Common myeloid progenitor, CD34-positive (primary cell): ENCODE data around the gene CTTNBP2NL.

Source experiments
- CTCF ChIA-PET: fragments of 350-600 bp; sonication (Branson Sonifier 250); formaldehyde crosslinking; loops from one replicate; lab custom pipeline; 2021; ENCODE audit warnings: antibody characterized with exemption; lab: Charles Lee
- POLR2A ChIA-PET: fragments of 350-600 bp; sonication (Branson Sonifier 250); formaldehyde crosslinking; loops from one replicate; lab custom pipeline; 2021; ENCODE audit warnings: antibody characterized with exemption; lab: Charles Lee
- DNase-seq, 3 donors: peaks; one replicate each; pipeline versions ENCODE4 v3.0.0 to v3.0.0-alpha.2; 2013
- H3K27ac ChIP-seq, 2 experiments: 1 replicate in 1 of 2; 2 replicates in 1 of 2; pipeline ENCODE4 v1.7.0; 2013; ENCODE audit warnings: inconsistent platforms in 2 of 2, low read length in 2 of 2, mild to moderate bottlenecking in 2 of 2, low read depth in 1 of 2, moderate library complexity in 1 of 2; ENCODE audit not compliant: severe bottlenecking in 2 of 2, insufficient read depth in 1 of 2, poor library complexity in 1 of 2
- H3K27me3 ChIP-seq, 5 experiments: replicated peaks in 2 of 5; 1 replicate in 3 of 5; 2 replicates in 2 of 5; pipeline versions ENCODE4 v1.6.1 to v1.7.0; 2013; ENCODE audit warnings: low read length in 4 of 5, mild to moderate bottlenecking in 2 of 5, moderate library complexity in 2 of 5, inconsistent platforms in 1 of 5; ENCODE audit not compliant: insufficient read depth in 5 of 5, control insufficient read depth in 4 of 5
- H3K36me3 ChIP-seq, 4 experiments: 1 replicate in 2 of 4; 2 replicates in 2 of 4; pipeline versions ENCODE4 v1.6.1 to v1.7.0; 2013; ENCODE audit warnings: low read length in 3 of 4, control low read depth in 1 of 4, mild to moderate bottlenecking in 1 of 4; ENCODE audit not compliant: control insufficient read depth in 4 of 4, insufficient read depth in 4 of 4
- H3K4me1 ChIP-seq, 4 experiments: 1 replicate in 3 of 4; 2 replicates in 1 of 4; pipeline versions ENCODE4 v1.6.1 to v1.7.1; 2013; ENCODE audit warnings: low read length in 3 of 4, mild to moderate bottlenecking in 3 of 4, control low read depth in 1 of 4, inconsistent platforms in 1 of 4, moderate library complexity in 1 of 4; ENCODE audit not compliant: control insufficient read depth in 4 of 4, insufficient read depth in 4 of 4; ENCODE audit errors: control extremely low read depth in 1 of 4
- H3K4me3 ChIP-seq, 7 experiments: 1 replicate in 4 of 7; 2 replicates in 3 of 7; pipeline versions ENCODE4 v1.5.1 to v1.7.0; 2013; ENCODE audit warnings: mild to moderate bottlenecking in 7 of 7, low read length in 6 of 7, moderate library complexity in 6 of 7, inconsistent platforms in 2 of 7, low read depth in 2 of 7, control low read depth in 1 of 7; ENCODE audit not compliant: insufficient read depth in 4 of 7, control insufficient read depth in 1 of 7; ENCODE audit errors: extremely low read depth in 1 of 7
- H3K9me3 ChIP-seq, 5 experiments: 1 replicate in 4 of 5; 2 replicates in 1 of 5; pipeline versions ENCODE4 v1.6.1 to v1.7.1; 2013; ENCODE audit warnings: low read length in 4 of 5, mild to moderate bottlenecking in 2 of 5, inconsistent platforms in 1 of 5, low read depth in 1 of 5, moderate library complexity in 1 of 5; ENCODE audit not compliant: control insufficient read depth in 4 of 5, insufficient read depth in 2 of 5; ENCODE audit errors: control extremely low read depth in 1 of 5
- WGBS: methylation state at CpG from one replicate; pipeline ENCODE4 v1.1.5; 2013; ENCODE audit not compliant: insufficient coverage; 5-methylcytosine and 5-hydroxymethylcytosine counted together

CTTNBP2NL gene

DNA sequence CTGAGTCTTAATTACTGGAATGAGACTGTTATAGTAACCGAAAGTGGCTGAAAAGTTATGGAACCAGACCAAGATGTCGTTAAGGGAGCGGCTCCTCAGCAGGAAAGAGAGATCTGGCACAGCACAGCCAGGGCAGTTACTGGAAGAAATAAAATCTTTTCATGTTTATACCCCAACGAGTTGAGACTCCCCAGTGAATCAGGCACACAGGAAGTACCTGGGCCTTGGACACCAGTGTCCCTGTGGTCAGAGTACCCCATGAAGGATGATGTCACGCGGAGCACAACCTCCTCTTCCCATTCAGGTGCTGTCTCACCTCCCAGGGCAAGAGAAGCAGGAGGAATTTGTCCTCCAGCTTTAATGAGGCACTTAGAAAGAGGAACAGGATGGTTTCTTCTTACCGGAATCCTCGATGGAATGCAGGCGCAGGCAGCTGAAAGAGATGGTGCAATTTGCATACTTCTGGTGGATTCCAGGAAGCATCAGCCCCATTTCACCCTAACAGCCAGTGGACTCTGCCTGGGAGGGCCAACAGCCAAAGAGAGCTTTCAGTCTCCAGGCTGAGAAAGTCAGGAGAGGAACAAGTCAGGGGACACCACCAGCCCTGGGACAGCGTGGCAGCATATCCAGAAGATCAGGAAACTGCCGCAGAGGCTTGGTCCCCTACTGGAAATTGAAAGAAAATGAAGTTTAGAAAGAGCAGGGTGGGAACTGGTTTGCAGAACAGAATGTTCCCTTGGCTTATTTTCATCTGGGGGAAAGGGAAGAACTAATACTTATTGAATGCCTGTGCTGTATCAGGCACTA lies 35.9 kb upstream of the CTTNBP2NL start:
- 67% methylated on average over 11 of the region's 11 CpGs for WGBS
- H3K27ac ChIP-seq = no peak overlapping the region
- DNase-seq = peak in 2 of 3 donors; percentile 5 to 17
- no peaks in the 10 kb centered on the region for H3K36me3 ChIP-seq
- peaks cover 0 to 7% (median 2%) of the 10 kb centered on the region in 5 experiments for H3K27me3 ChIP-seq
- POLR2A ChIA-PET = no interaction called here
- CTCF ChIA-PET = interaction anchor here (0.6 to 2.0 kb wide), 5 partner anchors 8 to 254 kb away, joined by 3 to 10 read pairs (median 3); no protein-coding TSS in a partner anchor
- peaks cover 0 to 6% (median 2%) of the 10 kb centered on the region in 4 experiments for H3K4me1 ChIP-seq
- H3K9me3 ChIP-seq = no peaks in the 10 kb centered on the region
- H3K4me3 ChIP-seq = no peak overlapping the region

DNA sequence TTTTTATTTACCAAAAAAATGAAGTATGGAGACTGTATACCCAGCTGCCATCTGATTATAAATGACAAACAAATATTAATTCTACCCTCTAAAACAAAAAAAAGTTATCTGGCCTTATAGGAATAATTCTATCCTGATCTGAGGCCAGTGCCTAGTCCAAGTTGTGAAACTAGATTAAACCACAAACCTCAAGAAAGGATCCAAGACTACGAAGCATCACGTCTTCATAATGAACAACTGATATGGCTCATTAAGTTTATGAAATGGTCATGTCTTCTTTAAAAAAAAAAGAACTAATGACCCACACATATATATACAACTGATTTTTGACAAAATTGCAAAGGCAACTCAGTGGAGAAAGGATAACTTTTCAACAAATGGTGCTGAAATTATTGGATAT lies 32.4 kb upstream of the CTTNBP2NL start:
- H3K9me3 ChIP-seq = no peaks in the 10 kb centered on the region
- no peaks in the 10 kb centered on the region for H3K36me3 ChIP-seq
- no CpG with 5 or more reads among the region's 2 CpGs for WGBS
- H3K27me3 ChIP-seq = peaks cover 4 to 8% (median 5%) of the 10 kb centered on the region in 5 experiments
- DNase-seq = no peak
- H3K4me3 ChIP-seq = no peak overlapping the region
- ChIA-PET POLR2A (no interaction called here), CTCF (no interaction called here)
- peaks cover 0 to 6% (median 2%) of the 10 kb centered on the region in 4 experiments for H3K4me1 ChIP-seq
- no peak overlapping the region for H3K27ac ChIP-seq

DNA sequence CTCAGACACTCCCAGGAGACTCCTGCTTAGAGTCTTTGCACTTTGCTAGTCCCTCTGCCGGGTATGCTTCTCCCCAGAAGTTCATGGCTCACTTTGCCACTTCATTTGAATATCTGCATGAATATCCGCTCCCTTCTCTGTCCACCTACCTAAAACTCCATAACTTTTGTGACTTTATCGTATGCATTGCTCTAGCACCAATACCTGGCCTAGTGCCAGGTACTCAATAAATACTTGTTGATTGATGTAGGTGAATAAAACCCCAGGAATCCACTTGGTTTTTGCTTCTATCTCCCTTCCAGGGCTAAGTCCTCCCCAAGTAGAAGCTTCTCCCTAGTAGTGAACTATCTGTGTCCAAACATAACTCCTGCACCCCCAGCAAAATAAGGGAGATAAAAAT lies 27.8 kb upstream of the CTTNBP2NL start:
- ChIA-PET POLR2A (no interaction called here), CTCF (interaction anchor here (0.7 to 2.6 kb wide), 6 partner anchors 9 to 133 kb away, joined by 3 to 10 read pairs (median 6); no protein-coding TSS in a partner anchor)
- Histone ChIP-seq H3K36me3 (no peaks in the 10 kb centered on the region), H3K4me1 (no peaks in the 10 kb centered on the region), H3K27ac (no peak overlapping the region), H3K4me3 (no peak overlapping the region), H3K9me3 (no peaks in the 10 kb centered on the region), H3K27me3 (peaks cover 3 to 13% (median 9%) of the 10 kb centered on the region in 5 experiments)
- DNase-seq = no peak
- 100% methylated on average over 2 of the region's 3 CpGs for WGBS

DNA sequence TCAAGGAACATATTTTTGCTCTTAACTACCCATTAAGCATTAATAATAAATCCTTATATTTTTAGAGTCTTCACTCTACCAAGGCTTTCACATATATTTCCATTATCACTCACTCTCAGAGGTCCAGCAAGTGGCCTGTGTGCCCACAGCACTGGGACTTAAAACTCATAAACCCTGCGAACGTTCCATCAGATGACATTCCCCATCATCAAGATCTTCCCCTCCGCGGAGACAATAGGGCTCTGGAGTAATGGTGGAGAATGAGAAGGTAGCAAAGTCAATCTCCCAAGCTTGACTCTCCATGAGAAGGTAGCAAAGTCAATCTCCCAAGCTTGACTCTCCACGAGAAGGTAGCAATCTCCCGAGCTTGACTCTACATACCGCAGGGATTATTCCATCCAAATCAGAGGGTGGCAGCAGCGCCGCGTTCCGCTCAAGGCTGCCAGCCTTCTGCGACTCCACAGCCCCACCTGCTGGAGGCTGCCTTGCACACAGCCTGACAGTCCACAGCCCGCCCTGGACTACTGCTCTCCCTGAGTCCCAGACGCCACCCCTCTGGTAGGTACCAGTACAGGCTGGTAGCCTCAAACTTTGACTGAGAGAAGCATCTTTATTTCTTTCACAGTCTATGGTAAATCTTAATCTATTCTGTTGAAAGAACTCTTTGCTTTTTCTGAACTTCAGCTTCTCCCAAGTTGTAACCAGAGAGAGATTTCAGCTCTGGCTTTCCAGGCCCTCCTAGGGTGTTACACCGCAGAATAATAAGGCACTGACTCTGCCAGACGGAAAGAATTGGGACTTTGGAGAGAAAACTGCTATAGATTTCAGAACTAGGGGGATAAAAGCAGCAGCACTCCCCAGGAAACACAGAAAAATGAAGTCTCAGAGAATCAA lies 26.4 kb upstream of the CTTNBP2NL start:
- peaks cover 3 to 13% (median 9%) of the 10 kb centered on the region in 5 experiments for H3K27me3 ChIP-seq
- ChIA-PET CTCF (interaction anchor here (0.5 to 2.7 kb wide), 11 partner anchors 8 to 165 kb away, joined by 3 to 14 read pairs (median 6); no protein-coding TSS in a partner anchor), POLR2A (no interaction called here)
- no peaks in the 10 kb centered on the region for H3K4me1 ChIP-seq
- no peaks in the 10 kb centered on the region for H3K36me3 ChIP-seq
- H3K9me3 ChIP-seq = no peaks in the 10 kb centered on the region
- H3K27ac ChIP-seq = no peak overlapping the region
- DNase-seq = peak; percentile 83 to 89 (median 87)
- WGBS = 15% methylated on average over 11 of the region's 16 CpGs
- H3K4me3 ChIP-seq = no peak overlapping the region

DNA sequence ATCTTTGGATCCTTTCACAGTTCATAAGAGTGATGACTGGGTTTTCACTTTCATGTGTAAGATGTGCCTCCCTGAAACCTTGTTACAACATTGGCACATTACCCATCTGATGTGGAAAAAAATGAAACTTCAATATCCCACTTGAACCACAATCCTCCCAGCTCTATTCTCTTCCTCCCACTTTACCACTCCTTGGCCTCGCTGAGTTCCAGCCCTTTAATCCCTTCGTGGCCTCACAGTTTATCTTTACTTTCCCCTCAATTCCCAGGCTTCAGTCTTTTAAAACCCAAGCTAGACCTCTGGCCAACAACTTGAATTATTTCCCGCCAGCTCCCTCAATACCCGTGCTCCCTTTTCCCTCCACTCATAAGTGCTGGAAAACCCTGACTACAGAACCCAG lies 25.0 kb upstream of the CTTNBP2NL start:
- no peaks in the 10 kb centered on the region for H3K4me1 ChIP-seq
- WGBS = 91% methylated on average over 4 of the region's 4 CpGs
- H3K4me3 ChIP-seq = no peak overlapping the region
- no peaks in the 10 kb centered on the region for H3K9me3 ChIP-seq
- ChIA-PET POLR2A (interaction anchor here (0.6 kb wide), 1 partner anchor 8 kb away, joined by 3 read pairs; no protein-coding TSS in a partner anchor), CTCF (interaction anchor here (0.6 to 2.7 kb wide), 11 partner anchors 10 to 413 kb away, joined by 3 to 14 read pairs (median 5); no protein-coding TSS in a partner anchor)
- no peak overlapping the region for H3K27ac ChIP-seq
- no peaks in the 10 kb centered on the region for H3K36me3 ChIP-seq
- H3K27me3 ChIP-seq = peaks cover 3 to 13% (median 9%) of the 10 kb centered on the region in 5 experiments
- DNase-seq = no peak

DNA sequence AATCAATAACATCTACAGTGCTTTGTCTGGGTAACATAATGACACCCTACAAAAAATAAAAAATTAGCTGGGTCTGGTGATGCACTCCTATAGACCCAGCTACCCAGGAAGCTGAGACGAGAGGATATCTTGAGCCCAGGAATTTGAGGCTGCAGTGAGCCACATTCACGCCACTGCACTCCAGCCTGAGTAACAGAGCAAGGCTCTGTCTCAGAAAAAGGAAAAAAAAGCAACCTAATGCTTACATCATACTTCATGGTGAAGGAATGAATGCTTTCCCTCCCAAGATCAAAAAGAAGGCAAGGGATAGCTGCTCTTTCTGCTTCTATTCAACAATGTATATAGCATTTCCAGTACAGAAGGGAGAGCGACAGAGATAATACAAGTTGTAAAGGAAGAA lies 24.2 kb upstream of the CTTNBP2NL start:
- Histone ChIP-seq H3K4me3 (no peak overlapping the region), H3K27ac (no peak overlapping the region), H3K9me3 (no peaks in the 10 kb centered on the region), H3K4me1 (no peaks in the 10 kb centered on the region), H3K36me3 (no peaks in the 10 kb centered on the region), H3K27me3 (peaks cover 3 to 13% (median 9%) of the 10 kb centered on the region in 5 experiments)
- DNase-seq = no peak
- 88% methylated on average over 1 of the region's 3 CpGs for WGBS
- ChIA-PET CTCF (interaction anchor here (0.6 to 2.7 kb wide), 9 partner anchors 12 to 412 kb away, joined by 3 to 13 read pairs (median 4); no protein-coding TSS in a partner anchor), POLR2A (no interaction called here)
